ENCODE data around the gene PLEKHG5. TPM values are rescaled to one million over a fixed set of nuclear protein-coding genes. Genes with fewer than 3 reads are reported as not detected.
A peak's percentile ranks its signal among the peaks of the same experiment; 100 is the strongest.
"Not testable (repeated sequence)": the region's sequence is repeated elsewhere in the genome, so short reads cannot be mapped to it uniquely, and the experiment has no call there.

The PLEKHG5 gene
- total RNA-seq, 2 experiments from 2014 or later: 1.3 to 1.8 TPM

DNA sequence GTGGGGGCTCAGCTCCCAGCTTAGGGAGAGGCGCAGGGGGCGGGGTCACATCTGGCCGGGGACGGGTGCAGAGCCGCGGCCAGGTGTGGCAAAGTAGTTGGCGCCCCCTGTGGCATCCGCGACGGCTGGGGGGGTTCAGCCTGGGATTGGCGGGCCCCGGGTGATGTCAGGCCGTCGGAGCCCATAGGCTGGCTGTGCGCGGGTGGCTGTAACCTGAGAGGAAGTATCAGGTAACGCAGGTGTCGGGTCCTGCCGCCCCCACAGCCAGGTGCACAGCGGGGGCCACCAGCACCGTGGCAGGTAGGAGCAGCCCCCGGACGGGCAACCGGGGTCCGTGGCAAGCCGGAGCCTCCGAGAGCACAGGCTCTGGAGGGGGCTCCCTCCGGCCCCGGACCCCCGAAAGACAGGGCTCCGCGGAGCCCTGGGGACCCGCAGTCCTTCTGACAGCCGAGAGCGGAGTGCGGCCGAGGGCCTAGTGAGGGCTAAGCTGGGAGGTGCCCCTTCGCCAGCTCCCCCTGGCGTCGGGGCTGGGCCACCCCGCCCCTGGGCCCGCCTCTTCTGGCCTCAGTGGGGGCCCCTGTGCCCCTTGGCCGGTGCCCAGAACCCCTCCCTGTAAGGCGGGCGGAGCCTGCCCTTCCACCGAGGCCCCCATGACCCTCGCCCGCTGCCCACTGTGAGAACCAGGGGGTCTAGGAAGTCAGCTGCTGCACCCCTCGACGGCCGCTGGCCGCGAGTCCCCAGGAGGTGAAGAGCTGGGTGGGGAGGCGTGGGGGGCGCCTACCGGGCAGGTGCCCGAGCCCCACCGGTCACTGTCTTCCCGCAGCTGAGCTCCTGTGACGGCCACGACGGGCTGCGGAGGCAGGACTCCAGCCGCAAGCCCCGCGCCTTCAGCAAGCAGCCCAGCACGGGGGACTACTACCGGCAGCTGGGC is 43.4 kb downstream of the PLEKHG5 start:
- H3K4me3 Mint-ChIP-seq: peak overlapping the region; percentile 34
- H3K27ac Mint-ChIP-seq: no peak overlapping the region
- ChIA-PET CTCF (interaction anchor here (0.9 to 3.4 kb wide), 5 partner anchors 10 to 25 kb away, joined by 3 to 11 read pairs (median 3); partner anchors contain the start of gene TNFRSF25), POLR2A (no interaction called here)
- peaks cover 48% of the 10 kb centered on the region for H3K27me3 Mint-ChIP-seq
- DNase-seq: no peak
- peaks cover 13% of the 10 kb centered on the region for H3K4me1 Mint-ChIP-seq
- H3K9me3 Mint-ChIP-seq: no peaks in the 10 kb centered on the region
- H3K36me3 Mint-ChIP-seq (ENCODE audit: low read depth): no peaks in the 10 kb centered on the region

DNA sequence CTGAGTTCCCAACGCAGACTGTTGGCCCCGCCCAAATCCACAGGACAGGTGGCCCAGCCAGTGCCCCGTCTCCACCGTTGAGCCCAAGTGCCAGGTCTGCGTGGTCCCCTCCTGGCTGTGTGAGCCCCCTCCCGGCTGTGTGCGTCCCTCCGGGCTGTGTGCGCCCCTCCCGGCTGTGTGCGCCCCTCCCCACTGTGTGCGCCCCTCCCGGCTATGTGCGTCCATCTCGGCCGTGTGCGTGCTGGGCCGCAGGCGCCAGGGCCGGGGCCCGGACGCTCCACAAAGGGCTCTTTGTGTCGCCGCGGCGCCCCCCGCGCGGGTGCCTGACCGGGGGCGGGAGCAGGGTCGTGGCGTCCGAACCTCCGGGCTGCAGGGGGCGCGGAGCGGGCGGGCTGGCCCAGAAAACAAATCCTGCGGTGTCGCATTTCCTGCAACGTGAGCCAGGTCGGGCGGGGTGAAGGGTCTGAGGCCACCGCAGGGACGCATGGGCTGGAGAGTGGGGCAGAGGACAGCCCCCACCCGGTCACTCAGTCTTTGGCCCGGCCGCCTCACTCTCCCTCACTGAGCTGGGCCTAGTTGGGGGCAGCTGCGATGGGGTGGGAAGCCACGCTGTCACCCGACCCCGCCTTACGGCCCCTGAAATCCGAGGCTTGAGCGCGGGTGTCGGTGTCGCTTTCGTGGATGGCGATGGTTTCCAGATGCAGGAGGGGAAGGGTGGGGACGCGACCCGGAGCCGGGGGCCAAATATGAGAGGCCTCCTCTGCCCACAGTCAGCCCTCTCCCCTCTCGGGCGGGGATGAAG is 44.2 kb downstream of the PLEKHG5 start:
- CTCF ChIA-PET: interaction anchor here (0.9 to 3.4 kb wide), 4 partner anchors 9 to 24 kb away, joined by 3 to 11 read pairs (median 6); partner anchors contain the start of gene TNFRSF25
- H3K27ac Mint-ChIP-seq: no peak overlapping the region
- POLR2A ChIA-PET: no interaction called here
- peaks cover 43% of the 10 kb centered on the region for H3K27me3 Mint-ChIP-seq
- DNase-seq: no peak
- no peaks in the 10 kb centered on the region for H3K36me3 Mint-ChIP-seq (ENCODE audit: low read depth)
- no peaks in the 10 kb centered on the region for H3K9me3 Mint-ChIP-seq
- peaks cover 12% of the 10 kb centered on the region for H3K4me1 Mint-ChIP-seq
- peak overlapping the region; percentile 34 for H3K4me3 Mint-ChIP-seq

DNA sequence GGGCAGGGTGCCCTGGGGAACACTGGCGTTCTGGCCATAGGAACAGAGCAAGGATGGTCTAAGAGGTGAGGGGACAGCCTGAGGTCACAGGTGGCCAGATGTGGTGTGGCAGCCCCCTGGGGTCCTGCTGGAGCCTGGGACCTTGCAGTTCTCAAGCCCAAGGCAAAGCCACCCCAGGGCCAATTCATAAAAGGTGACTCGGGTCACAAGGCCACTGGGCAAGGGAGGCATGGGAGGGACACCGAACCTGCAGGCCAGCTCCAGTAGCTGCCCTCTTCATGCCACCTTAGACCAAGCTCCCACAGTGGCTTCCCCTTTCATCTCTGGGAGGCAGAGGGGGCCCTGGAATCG is 44.8 kb downstream of the PLEKHG5 start:
- POLR2A ChIA-PET: no interaction called here
- H3K9me3 Mint-ChIP-seq: no peaks in the 10 kb centered on the region
- CTCF ChIA-PET: interaction anchor here (0.7 to 2.0 kb wide), 3 partner anchors 9 to 24 kb away, joined by 3 to 8 read pairs (median 5); no protein-coding TSS in a partner anchor
- peaks cover 12% of the 10 kb centered on the region for H3K4me1 Mint-ChIP-seq
- no peak overlapping the region for H3K4me3 Mint-ChIP-seq
- DNase-seq: no peak
- peaks cover 45% of the 10 kb centered on the region for H3K27me3 Mint-ChIP-seq
- no peaks in the 10 kb centered on the region for H3K36me3 Mint-ChIP-seq (ENCODE audit: low read depth)
- no peak overlapping the region for H3K27ac Mint-ChIP-seq

DNA sequence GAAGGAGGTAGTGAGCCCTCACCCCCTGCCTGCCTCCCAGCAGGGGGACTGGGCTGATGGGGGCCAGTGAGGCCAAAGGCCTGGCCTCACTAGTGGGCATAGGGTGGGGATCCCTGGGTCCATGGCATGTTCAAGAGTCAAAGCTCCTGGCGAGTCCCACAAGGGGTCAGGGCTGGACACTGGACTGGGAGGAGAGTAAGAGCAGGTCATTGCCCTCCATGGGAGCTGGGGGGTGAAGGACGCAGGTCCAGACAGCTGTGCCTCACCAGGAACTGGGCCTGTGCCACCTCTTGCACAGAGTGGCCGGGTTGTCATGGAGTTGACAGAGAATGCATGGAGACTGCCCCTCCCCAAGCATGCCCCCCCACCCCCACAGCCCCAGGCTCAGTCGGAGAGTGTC is 45.5 kb downstream of the PLEKHG5 start:
- DNase-seq; POLR2A ChIA-PET; H3K9me3 Mint-ChIP-seq; H3K4me3 Mint-ChIP-seq; H3K27ac Mint-ChIP-seq; H3K36me3 Mint-ChIP-seq (ENCODE audit: low read depth): not testable (repeated sequence)
- Mint-ChIP-seq H3K27me3 (peaks cover 50% of the 10 kb centered on the region), H3K4me1 (peaks cover 14% of the 10 kb centered on the region)
- CTCF ChIA-PET: interaction anchor here (0.7 to 1.5 kb wide), 2 partner anchors 11 to 23 kb away, joined by 3 to 5 read pairs; no protein-coding TSS in a partner anchor

DNA sequence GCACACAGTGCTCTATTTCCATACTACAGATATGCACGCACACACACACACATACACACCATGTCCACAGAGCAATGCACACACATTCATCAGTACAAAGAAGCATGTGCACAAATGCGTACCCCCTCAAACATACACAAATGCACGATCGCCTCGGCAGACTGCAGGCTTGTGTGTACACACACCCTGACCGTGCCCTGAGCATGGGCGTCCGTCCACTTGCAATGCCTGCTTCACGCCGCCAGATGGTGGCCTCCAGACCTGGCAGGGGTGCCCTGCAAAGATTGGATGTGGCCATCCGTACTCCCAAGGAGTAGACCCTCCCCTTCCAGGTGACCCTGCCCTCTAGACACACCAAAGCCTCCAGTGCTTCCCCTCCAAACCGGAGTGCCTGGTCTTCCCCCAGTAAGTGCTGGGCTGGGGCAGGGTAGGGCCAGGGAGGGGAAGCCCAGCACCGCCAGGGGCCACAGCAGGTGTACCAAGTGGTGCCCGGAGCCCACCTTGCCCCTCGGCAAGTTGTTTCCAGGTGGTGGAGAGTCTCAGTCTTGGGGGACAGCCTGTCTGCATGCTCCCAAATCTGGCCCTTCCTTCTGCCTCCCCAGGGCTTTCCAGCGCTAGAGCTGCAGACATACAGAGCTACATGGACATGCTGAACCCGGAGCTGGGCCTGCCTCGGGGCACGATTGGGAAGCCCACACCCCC is 46.3 kb downstream of the PLEKHG5 start:
- H3K36me3 Mint-ChIP-seq (ENCODE audit: low read depth): no peaks in the 10 kb centered on the region
- no peak overlapping the region for H3K27ac Mint-ChIP-seq
- peak; percentile 48 for DNase-seq
- peaks cover 15% of the 10 kb centered on the region for H3K4me1 Mint-ChIP-seq
- CTCF ChIA-PET: interaction anchor here (1.5 kb wide), 1 partner anchor 22 kb away, joined by 5 read pairs; no protein-coding TSS in a partner anchor
- POLR2A ChIA-PET: no interaction called here
- H3K27me3 Mint-ChIP-seq: peaks cover 44% of the 10 kb centered on the region
- no peaks in the 10 kb centered on the region for H3K9me3 Mint-ChIP-seq
- no peak overlapping the region for H3K4me3 Mint-ChIP-seq

DNA sequence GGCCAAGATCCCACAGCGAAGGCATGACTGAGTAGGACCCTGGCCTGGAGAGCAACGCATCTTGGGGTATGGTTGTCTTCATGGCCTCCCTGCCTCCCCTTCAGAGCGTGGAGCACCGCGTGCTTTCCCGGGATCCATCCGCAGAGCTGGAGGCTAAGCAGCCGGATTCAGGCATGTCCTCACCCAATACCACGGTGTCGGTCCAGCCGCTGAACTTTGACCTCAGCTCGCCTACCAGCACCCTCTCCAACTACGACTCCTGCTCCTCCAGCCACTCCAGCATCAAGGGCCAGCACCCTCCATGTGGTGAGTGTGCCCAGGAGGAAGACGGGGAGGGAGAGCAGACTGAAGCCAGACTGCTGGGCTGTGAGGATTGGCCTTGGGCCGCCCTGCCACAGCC is 47.1 kb downstream of the PLEKHG5 start:
- Mint-ChIP-seq H3K4me3 (no peak overlapping the region), H3K9me3 (no peaks in the 10 kb centered on the region), H3K36me3 (ENCODE audit: low read depth) (no peaks in the 10 kb centered on the region), H3K27ac (no peak overlapping the region), H3K27me3 (peaks cover 41% of the 10 kb centered on the region), H3K4me1 (peaks cover 12% of the 10 kb centered on the region)
- POLR2A ChIA-PET: no interaction called here
- CTCF ChIA-PET: no interaction called here
- DNase-seq: no peak

DNA sequence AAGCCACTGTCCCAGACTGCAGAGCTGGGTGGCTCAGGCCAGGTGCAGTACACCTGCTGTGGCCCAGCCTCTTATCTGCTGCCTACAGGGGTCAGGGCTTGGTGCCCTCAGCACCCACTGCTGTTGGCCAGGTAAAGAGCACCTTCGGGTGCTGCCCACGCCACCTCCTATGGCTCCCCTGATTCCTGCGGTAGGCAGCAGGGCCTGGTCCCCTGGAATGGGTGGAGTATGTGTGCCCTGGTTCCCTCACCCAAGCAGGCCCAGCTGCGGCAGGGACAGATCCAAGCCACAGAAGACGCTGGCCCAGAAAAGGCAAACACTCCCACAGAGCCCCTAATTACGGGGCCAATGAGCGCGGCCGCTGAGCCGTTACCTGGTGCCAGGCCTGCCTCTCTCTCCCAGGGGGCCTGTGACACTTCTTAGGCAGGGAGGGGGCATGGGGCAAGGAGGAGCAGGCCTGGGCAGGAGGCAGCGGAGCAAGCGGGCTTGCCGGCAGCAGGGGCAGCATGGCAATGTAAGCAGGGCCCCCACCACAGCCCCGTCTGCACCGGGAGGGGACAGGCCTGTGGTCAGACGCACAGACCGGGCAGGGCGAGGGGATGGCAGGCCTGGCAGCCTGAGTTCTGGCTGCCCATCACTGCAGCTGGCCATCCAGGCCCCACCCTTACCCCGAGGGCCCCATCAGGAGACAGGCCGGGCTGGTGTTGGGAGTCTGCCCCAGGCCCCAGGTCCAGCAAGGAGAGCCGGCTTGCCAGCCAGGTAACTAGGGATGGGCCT is 47.9 kb downstream of the PLEKHG5 start:
- ChIA-PET POLR2A (no interaction called here), CTCF (interaction anchor here (0.6 to 1.1 kb wide), 4 partner anchors 20 to 197 kb away, joined by 3 to 4 read pairs (median 4); no protein-coding TSS in a partner anchor)
- no peak for DNase-seq
- H3K36me3 Mint-ChIP-seq (ENCODE audit: low read depth): no peaks in the 10 kb centered on the region
- no peaks in the 10 kb centered on the region for H3K9me3 Mint-ChIP-seq
- H3K4me1 Mint-ChIP-seq: peaks cover 9% of the 10 kb centered on the region
- peaks cover 42% of the 10 kb centered on the region for H3K27me3 Mint-ChIP-seq
- no peak overlapping the region for H3K4me3 Mint-ChIP-seq
- no peak overlapping the region for H3K27ac Mint-ChIP-seq

DNA sequence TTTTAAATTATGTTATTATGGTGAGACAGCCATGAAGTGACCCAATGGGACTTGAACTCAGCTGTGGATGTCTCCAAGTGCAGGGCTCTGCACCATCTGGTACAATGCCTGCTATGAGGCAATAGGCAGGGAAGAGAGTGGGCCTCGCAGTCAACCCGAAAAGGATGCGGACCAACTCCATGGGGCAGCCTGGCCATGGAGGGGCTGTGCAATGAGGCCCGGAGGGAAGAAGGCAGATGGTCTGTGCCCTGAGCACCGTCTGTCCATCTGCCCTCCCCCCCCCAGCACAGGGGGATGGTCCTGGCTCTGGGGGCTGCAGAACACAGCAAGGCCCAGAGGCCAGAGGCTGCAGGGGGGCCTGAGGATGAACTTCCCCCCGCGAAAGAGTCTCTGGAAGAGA is 49.9 kb downstream of the PLEKHG5 start:
- Mint-ChIP-seq H3K36me3 (ENCODE audit: low read depth) (no peaks in the 10 kb centered on the region), H3K4me3 (no peak overlapping the region), H3K4me1 (peaks cover 7% of the 10 kb centered on the region), H3K27me3 (peaks cover 40% of the 10 kb centered on the region), H3K27ac (no peak overlapping the region), H3K9me3 (no peaks in the 10 kb centered on the region)
- ChIA-PET CTCF (interaction anchor here (1.3 to 4.6 kb wide), 3 partner anchors 8 to 19 kb away, joined by 4 to 12 read pairs (median 9); no protein-coding TSS in a partner anchor), POLR2A (no interaction called here)
- no peak for DNase-seq

DNA sequence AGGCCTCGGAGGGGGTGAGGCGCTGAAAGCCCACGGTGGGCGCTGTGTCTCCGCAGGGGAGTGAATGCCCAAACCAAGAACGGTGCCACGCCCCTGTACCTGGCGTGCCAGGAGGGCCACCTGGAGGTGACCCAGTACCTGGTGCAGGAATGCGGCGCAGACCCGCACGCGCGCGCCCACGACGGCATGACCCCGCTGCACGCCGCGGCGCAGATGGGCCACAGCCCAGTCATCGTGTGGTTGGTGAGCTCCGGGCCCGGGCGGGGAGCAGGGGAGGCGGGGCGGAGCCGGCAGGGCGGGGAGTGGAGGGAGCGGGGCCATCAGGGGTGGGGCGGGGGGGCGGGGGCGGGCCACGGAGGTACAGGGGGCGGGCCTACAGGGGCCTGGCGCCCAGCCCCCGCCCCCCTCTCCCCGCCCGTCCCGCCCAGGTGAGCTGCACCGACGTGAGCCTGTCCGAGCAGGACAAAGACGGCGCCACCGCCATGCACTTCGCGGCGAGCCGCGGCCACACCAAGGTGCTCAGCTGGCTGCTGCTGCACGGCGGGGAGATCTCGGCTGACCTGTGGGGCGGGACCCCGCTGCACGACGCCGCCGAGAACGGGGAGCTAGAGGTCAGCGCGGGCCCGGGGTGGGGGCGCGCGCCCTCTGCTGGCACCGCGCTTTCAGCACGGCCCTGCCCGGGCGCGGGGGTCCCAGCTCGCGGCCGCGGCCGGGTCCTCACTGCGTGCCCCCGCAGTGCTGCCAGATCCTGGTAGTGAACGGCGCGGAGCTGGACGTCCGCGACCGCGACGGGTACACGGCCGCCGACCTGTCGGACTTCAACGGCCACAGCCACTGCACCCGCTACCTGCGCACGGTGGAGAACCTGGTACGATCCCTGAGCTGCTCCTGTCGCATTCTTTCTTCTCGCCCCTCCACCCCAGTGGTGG is 51.0 kb downstream of the PLEKHG5 start:
- Mint-ChIP-seq H3K27me3 (peaks cover 31% of the 10 kb centered on the region), H3K9me3 (no peaks in the 10 kb centered on the region), H3K27ac (no peak overlapping the region), H3K4me3 (no peak overlapping the region), H3K4me1 (peaks cover 7% of the 10 kb centered on the region), H3K36me3 (ENCODE audit: low read depth) (no peaks in the 10 kb centered on the region)
- ChIA-PET CTCF (interaction anchor here (0.5 to 4.6 kb wide), 14 partner anchors 9 to 293 kb away, joined by 3 to 12 read pairs (median 4); partner anchors contain the start of gene ESPN), POLR2A (interaction anchor here (0.6 kb wide), 1 partner anchor 413 kb away, joined by 3 read pairs; no protein-coding TSS in a partner anchor)
- DNase-seq: peak; percentile 76

DNA sequence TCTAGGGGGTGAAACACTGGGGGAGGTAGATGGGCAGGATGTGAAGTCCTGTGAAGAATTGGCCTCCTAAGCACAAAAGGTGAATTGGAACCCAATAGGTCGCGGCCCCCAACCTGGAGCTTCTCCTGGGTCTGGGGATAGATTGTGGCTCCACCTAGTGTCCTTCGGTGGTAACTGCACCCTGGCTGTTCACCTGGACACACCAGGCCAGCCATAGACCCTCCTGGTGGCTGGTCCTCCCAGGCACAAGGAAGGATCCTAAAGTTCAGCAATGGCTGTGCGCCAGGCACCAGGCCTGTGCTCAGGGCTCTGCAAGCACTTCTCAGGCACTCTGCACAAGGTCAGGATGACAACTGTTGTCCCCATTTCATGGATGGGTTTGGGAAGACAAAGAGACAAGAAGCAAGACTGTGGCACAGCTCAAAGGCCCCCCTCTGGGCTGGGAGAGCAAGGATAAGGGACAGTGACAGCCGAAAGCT is 53.4 kb downstream of the PLEKHG5 start:
- peaks cover 32% of the 10 kb centered on the region for H3K27me3 Mint-ChIP-seq
- H3K9me3 Mint-ChIP-seq: no peaks in the 10 kb centered on the region
- no peak overlapping the region for H3K4me3 Mint-ChIP-seq
- ChIA-PET POLR2A (no interaction called here), CTCF (interaction anchor here (0.6 to 4.6 kb wide), 20 partner anchors 8 to 263 kb away, joined by 3 to 17 read pairs (median 5); partner anchors contain the start of genes DNAJC11, HES2 and TNFRSF25)
- DNase-seq: peak; percentile 77
- peaks cover 7% of the 10 kb centered on the region for H3K4me1 Mint-ChIP-seq
- H3K36me3 Mint-ChIP-seq (ENCODE audit: low read depth): no peaks in the 10 kb centered on the region
- H3K27ac Mint-ChIP-seq: no peak overlapping the region

Data from activated CD4-positive, alpha-beta T cell treated with anti-CD3 and anti-CD28 coated beads, Interleukin-2, amount 10 ng/mL, durations not matched to agents 7 days and 5 days (primary cell).